ENCODE measurements around the gene CPVL. TPM values are rescaled to one million over a fixed set of nuclear protein-coding genes. Genes with fewer than 3 reads are reported as not detected.

The CPVL gene
- polyA plus RNA-seq, 2 of the 4 experiments (the other 2 are of a cell fraction): 0.05 TPM; not detected in 1

DNA sequence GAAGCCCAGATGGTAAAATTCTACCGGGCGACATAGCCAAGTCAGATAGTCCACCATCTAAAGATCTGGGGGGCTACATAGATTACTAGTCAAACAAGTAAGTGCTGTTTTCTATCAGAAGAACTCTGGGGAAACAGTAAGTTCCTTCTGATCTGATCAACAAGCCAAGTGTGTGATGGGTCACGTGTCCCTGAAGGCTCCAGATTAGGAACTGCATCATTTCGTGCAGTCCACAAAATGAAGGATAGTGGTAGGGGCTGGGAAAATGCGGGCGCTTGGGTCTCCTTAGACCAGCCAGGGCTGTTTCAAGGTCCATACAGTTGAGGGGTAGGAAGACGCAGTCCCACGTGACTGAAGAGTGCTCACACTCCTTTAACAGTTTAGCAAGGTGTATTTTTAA lies 46.5 kb upstream of the CPVL start (continued):
- no peak for TF ChIP-seq GATA3 (IDR thresholded peaks at IDR 0.05; ENCODE audit: borderline replicate concordance)

- no peaks in the 10 kb centered on the region; the same call in 2 of the 3 replicates for H3K4me1 ChIP-seq
- no peak for FAIRE-seq
- H3K27ac ChIP-seq: no peak overlapping the region
- WGBS (ENCODE audit: missing lambda C conversion rate): 71% methylated on average over 1 of the region's 1 CpG
- H3K9me3 ChIP-seq: no peaks in the 10 kb centered on the region
- no peak overlapping the region for H3K4me2 ChIP-seq
- CTCF ChIA-PET: interaction anchor here (1.5 to 7.7 kb wide), 2 partner anchors 13 to 215 kb away, joined by 3 to 83 read pairs; no protein-coding TSS in a partner anchor
- no peak for ATAC-seq
- DNase-seq (ENCODE audit: low read depth in 1 of 2, low spot score in 1 of 2): no peak
- POLR2A ChIA-PET: no interaction called here
- H3K4me3 ChIP-seq: no peak overlapping the region
- TF ChIP-seq CEBPB (IDR thresholded peaks at IDR 0.05): 0 out of 4 replicates have a peak, but pooled peaks of 1 of the 2 experiments have one; percentile 6
- TF ChIP-seq ZNF302 (CRISPR knock-in tag; IDR thresholded peaks at IDR 0.05): no peak
Observed at GRCh38 chr7:29192323-29192722, 46.0 kb upstream of the CPVL start.

DNA sequence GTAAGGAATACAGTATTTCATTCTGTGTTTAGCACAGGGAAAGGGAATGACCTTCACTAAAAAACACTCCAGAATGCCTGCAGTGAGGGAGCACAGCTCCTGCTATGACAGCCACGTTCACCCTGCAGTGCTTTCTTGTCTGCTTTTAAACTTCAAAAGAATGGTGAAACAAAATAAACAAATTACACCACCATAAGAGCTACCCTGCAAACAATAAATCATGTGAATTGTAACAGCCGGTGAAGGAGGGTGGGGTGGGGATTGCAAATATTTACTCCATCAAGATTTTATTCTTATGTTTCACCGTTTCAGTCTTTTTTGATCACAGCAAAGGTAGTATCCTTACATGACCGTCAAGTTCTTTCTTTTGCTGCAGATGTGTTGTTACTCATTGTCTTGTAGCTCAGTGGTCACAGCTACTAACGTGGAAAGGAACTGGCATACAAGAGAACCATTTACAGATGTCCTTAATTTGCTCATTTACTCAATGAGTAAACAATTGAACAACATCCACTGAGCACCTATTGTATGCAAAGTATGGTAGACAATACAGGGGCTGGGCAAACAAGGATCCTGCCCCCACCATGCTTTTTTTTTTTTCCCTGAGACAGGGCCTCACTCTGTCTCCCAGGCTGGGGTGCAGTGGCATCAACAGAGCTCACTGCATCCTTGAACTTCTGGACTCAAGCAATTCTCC lies 44.2 kb upstream of the CPVL start:
- Histone ChIP-seq H3K9me3 (no peaks in the 10 kb centered on the region), H3K4me1 (no peaks in the 10 kb centered on the region; the same call in 2 of the 3 replicates), H3K4me3 (no peak overlapping the region), H3K27ac (no peak overlapping the region), H3K4me2 (peak overlapping the region; percentile 35; the same call in 2 of the 3 replicates)
- CTCF ChIA-PET: interaction anchor here (0.6 to 7.7 kb wide), 36 partner anchors 8 to 797 kb away, joined by 3 to 83 read pairs (median 5); no protein-coding TSS in a partner anchor
- POLR2A ChIA-PET: no interaction called here
- DNase-seq (ENCODE audit: low read depth in 1 of 2, low spot score in 1 of 2): peak in 1 of 2 experiments; percentile 15
- TF ChIP-seq TFCP2L1 (CRISPR knock-in tag; IDR thresholded peaks at IDR 0.05): no peak
- no peak for TF ChIP-seq ZNF302 (CRISPR knock-in tag; IDR thresholded peaks at IDR 0.05)
- no peak for TF ChIP-seq RAD21 (conservative IDR thresholded peaks at IDR 0.05 in 1 of 2, IDR thresholded peaks at IDR 0.05 in 1 of 2)
- TF ChIP-seq EP300 (IDR thresholded peaks at IDR 0.05): no peak
- TF ChIP-seq SMC3 (IDR thresholded peaks at IDR 0.05): no peak
- TF ChIP-seq RNF2 (IDR thresholded peaks at IDR 0.05; ENCODE audit: borderline replicate concordance, low read depth): no peak
- TF ChIP-seq ZC3H11A (IDR thresholded peaks at IDR 0.05): no peak
- no peak for TF ChIP-seq E2F6 (IDR thresholded peaks at IDR 0.05; ENCODE audit: borderline replicate concordance, low read depth)
- no peak for TF ChIP-seq MYC (IDR thresholded peaks at IDR 0.05; ENCODE audit: borderline replicate concordance, low read length)
- TF ChIP-seq, protein P1, sequence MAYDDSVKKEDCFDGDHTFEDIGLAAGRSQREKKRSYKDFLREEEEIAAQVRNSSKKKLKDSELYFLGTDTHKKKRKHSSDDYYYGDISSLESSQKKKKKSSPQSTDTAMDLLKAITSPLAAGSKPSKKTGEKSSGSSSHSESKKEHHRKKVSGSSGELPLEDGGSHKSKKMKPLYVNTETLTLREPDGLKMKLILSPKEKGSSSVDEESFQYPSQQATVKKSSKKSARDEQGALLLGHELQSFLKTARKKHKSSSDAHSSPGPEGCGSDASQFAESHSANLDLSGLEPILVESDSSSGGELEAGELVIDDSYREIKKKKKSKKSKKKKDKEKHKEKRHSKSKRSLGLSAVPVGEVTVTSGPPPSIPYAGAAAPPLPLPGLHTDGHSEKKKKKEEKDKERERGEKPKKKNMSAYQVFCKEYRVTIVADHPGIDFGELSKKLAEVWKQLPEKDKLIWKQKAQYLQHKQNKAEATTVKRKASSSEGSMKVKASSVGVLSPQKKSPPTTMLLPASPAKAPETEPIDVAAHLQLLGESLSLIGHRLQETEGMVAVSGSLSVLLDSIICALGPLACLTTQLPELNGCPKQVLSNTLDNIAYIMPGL (CRISPR knock-in tag; IDR thresholded peaks at IDR 0.05; ENCODE audit: borderline replicate concordance): no peak
- no peak for TF ChIP-seq HOXA7 (CRISPR knock-in tag; IDR thresholded peaks at IDR 0.05)
- TF ChIP-seq, protein P2, sequence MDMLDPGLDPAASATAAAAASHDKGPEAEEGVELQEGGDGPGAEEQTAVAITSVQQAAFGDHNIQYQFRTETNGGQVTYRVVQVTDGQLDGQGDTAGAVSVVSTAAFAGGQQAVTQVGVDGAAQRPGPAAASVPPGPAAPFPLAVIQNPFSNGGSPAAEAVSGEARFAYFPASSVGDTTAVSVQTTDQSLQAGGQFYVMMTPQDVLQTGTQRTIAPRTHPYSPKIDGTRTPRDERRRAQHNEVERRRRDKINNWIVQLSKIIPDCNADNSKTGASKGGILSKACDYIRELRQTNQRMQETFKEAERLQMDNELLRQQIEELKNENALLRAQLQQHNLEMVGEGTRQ (IDR thresholded peaks at IDR 0.05): no peak
- WGBS (ENCODE audit: missing lambda C conversion rate): 8% methylated on average over 5 of the region's 5 CpGs
- FAIRE-seq: no peak
- ATAC-seq: no peak

DNA sequence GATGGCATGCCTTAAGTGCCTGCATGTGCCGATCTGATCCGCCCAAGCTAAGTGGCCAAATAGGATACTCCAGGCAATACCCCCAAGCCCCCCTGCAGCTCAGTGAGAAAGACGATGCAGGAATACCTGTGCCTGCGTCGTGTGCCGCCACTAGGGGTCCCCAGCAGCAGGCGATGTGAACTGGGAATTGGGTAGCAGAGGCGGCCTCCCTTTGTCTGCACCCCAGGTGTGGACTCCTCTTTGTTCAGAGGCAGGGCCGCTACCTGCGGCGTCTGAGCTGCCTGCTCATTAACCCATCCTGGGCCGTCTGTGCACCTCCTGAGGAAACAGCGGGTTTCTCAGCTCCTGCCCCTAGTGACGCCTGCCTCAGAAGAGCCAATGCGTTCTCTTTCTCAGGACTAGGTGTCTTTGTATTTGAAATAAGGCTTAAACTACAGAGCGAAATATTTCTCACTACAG lies 43.4 kb upstream of the CPVL start:
- POLR2A ChIA-PET: no interaction called here
- ATAC-seq (peak; percentile 84 to 92), FAIRE-seq (no peak), DNase-seq (ENCODE audit: low read depth in 1 of 2, low spot score in 1 of 2) (peak; percentile 36 to 40)
- no peak for TF ChIP-seq CBX2 (IDR thresholded peaks at IDR 0.05; ENCODE audit: borderline replicate concordance, low read depth)
- TF ChIP-seq HOXB5 (CRISPR knock-in tag; IDR thresholded peaks at IDR 0.05): no peak
- peak; percentile 58 to 70 for TF ChIP-seq RAD21 (conservative IDR thresholded peaks at IDR 0.05 in 1 of 2, IDR thresholded peaks at IDR 0.05 in 1 of 2)
- TF ChIP-seq RFX5 (IDR thresholded peaks at IDR 0.05): no peak
- TF ChIP-seq SMC3 (IDR thresholded peaks at IDR 0.05): peak; percentile 70
- TF ChIP-seq, protein P3, sequence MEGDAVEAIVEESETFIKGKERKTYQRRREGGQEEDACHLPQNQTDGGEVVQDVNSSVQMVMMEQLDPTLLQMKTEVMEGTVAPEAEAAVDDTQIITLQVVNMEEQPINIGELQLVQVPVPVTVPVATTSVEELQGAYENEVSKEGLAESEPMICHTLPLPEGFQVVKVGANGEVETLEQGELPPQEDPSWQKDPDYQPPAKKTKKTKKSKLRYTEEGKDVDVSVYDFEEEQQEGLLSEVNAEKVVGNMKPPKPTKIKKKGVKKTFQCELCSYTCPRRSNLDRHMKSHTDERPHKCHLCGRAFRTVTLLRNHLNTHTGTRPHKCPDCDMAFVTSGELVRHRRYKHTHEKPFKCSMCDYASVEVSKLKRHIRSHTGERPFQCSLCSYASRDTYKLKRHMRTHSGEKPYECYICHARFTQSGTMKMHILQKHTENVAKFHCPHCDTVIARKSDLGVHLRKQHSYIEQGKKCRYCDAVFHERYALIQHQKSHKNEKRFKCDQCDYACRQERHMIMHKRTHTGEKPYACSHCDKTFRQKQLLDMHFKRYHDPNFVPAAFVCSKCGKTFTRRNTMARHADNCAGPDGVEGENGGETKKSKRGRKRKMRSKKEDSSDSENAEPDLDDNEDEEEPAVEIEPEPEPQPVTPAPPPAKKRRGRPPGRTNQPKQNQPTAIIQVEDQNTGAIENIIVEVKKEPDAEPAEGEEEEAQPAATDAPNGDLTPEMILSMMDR (IDR thresholded peaks at IDR 0.05): peak; percentile 66
- TF ChIP-seq TFCP2L1 (CRISPR knock-in tag; IDR thresholded peaks at IDR 0.05): no peak
- TF ChIP-seq, protein P4, sequence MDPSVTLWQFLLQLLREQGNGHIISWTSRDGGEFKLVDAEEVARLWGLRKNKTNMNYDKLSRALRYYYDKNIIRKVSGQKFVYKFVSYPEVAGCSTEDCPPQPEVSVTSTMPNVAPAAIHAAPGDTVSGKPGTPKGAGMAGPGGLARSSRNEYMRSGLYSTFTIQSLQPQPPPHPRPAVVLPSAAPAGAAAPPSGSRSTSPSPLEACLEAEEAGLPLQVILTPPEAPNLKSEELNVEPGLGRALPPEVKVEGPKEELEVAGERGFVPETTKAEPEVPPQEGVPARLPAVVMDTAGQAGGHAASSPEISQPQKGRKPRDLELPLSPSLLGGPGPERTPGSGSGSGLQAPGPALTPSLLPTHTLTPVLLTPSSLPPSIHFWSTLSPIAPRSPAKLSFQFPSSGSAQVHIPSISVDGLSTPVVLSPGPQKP (IDR thresholded peaks at IDR 0.05; ENCODE audit: low read depth, low read length): no peak
- no peak for TF ChIP-seq HDAC2 (IDR thresholded peaks at IDR 0.05)
- H3K9me3 ChIP-seq: no peaks in the 10 kb centered on the region
- 20% methylated on average over 11 of the region's 16 CpGs for WGBS (ENCODE audit: missing lambda C conversion rate)
- CTCF ChIA-PET: interaction anchor here (0.6 to 7.7 kb wide), 47 partner anchors 8 to 798 kb away, joined by 3 to 83 read pairs (median 4); no protein-coding TSS in a partner anchor
- H3K4me2 ChIP-seq: peak overlapping the region; percentile 35
- H3K27ac ChIP-seq: no peak overlapping the region
- H3K4me1 ChIP-seq: no peaks in the 10 kb centered on the region; the same call in 2 of the 3 replicates
- no peak overlapping the region; the same call in 2 of the 3 replicates for H3K4me3 ChIP-seq

All from A549 (cell line).